Erythroblast (primary cell): ENCODE data around the gene EDEM1.

Experiments
- GATA1 ChIP-seq: IDR thresholded peaks from 2 replicates; pipeline ENCODE4 v1.6.1; 2011; ENCODE audit warnings: low read depth, mild to moderate bottlenecking, control low read depth, low read length, moderate library complexity
- POLR2A ChIP-seq: IDR thresholded peaks from 2 replicates; pipeline ENCODE4 v1.6.1; 2011; ENCODE audit warnings: mild to moderate bottlenecking, low read length

GRCh38 chr3:5169807-5170206, 17.7 kb upstream of the EDEM1 start:
- TF ChIP-seq POLR2A (no peak), GATA1 (no peak)
